Esophagus squamous epithelium (tissue), 5 donors: ENCODE results near the gene PDGFB. TPM values are rescaled to one million over a fixed set of nuclear protein-coding genes. Genes with fewer than 3 reads are reported as not detected.
A peak's percentile ranks its signal among the peaks of the same experiment; 100 is the strongest.

Experiments used
- DNase-seq: peaks from one replicate; lab custom pipeline; 2025; lab: John Stamatoyannopoulos, UW
- H3K27ac ChIP-seq, 4 donors: fragments of 200-600 bp; sonication (generic); one replicate each; pipeline ENCODE4 v1.5.1; 2016 to 2019; ENCODE audit warnings: mild to moderate bottlenecking in 1 of 4
- H3K27me3 ChIP-seq, 4 donors: fragments of 200-600 bp; sonication (generic); 1 replicate in 3 of 4; 2 replicates in 1 of 4; pipeline versions ENCODE4 v1.5.1 to v1.6.0; 2017 to 2021; ENCODE audit warnings: antibody characterized with exemption in 1 of 4
- H3K36me3 ChIP-seq, 3 donors: fragments of 200-600 bp; sonication (generic); one replicate each; pipeline ENCODE4 v1.5.1; 2016 to 2019
- H3K4me1 ChIP-seq, 3 donors: fragments of 200-600 bp; sonication (generic); one replicate each; pipeline ENCODE4 v1.5.1; 2017 to 2019
- H3K4me3 ChIP-seq, 4 donors: fragments of 200-600 bp; sonication (generic); 1 replicate in 3 of 4; 2 replicates in 1 of 4; pipeline ENCODE4 v1.5.1; 2016 to 2019; ENCODE audit warnings: mild to moderate bottlenecking in 2 of 4, moderate library complexity in 1 of 4
- H3K9me3 ChIP-seq, 3 donors: fragments of 200-600 bp; sonication (generic); one replicate each; pipeline ENCODE4 v1.5.1; 2016 to 2019
- POLR2A ChIP-seq, 4 donors: fragments of 450-650 bp; IDR thresholded peaks; one replicate each; pipeline ENCODE4 v1.6.1; 2017; ENCODE audit warnings: antibody characterized with exemption in 4 of 4, mild to moderate bottlenecking in 4 of 4, moderate library complexity in 3 of 4
- WGBS, 2 donors: methylation state at CpG; one replicate each; pipeline ENCODE4 v1.1.5; 2018; 5-methylcytosine and 5-hydroxymethylcytosine counted together
- intact Hi-C: fragments of 100-400 bp; cut with DNase I; formaldehyde crosslinking; loops from one replicate; pipeline ENCODE4 v1.15.0; 2022
- total RNA-seq, 4 donors: library from RNA; depleted of rRNA; stranded (reverse); fragments of >200 nt; gene quantifications; one replicate each; pipeline ENCODE4 v1.1.0, GENCODE V29; 2016
- TF ChIP-seq, protein P1 (sequence below), 6 experiments: fragments of 450-650 bp in 4 of 6; fragments of 200-600 bp in 2 of 6; sonication (generic) in 2 of 6; IDR thresholded peaks; one replicate each; pipeline ENCODE4 v1.5.1; 2016 to 2019; ENCODE audit warnings: antibody characterized with exemption in 6 of 6, mild to moderate bottlenecking in 4 of 6, moderate library complexity in 4 of 6
- donor health status: DM: yes; HTN: yes; CAD: no.

The PDGFB gene
- 1 to 10 TPM; 1.2 to 6.3 (median 3.7) TPM for total RNA-seq

- Histone ChIP-seq H3K4me1 (peaks cover 38 to 66% (median 54%) of the 10 kb centered on the region in 3 donors), H3K36me3 (no peaks in the 10 kb centered on the region), H3K9me3 (no peaks in the 10 kb centered on the region), H3K4me3 (peak within 1 kb of the TSS; percentile 41 to 73 (median 52)), H3K27me3 (peaks cover 0 to 86% (median 3%) of the 10 kb centered on the region in 4 donors), H3K27ac (peak within 1 kb of the TSS; percentile 72 to 88 (median 79))
- WGBS, 2 donors = 2 to 3% methylated on average over 7 to 21 of the region's 68 CpGs
- TF ChIP-seq, protein P1, sequence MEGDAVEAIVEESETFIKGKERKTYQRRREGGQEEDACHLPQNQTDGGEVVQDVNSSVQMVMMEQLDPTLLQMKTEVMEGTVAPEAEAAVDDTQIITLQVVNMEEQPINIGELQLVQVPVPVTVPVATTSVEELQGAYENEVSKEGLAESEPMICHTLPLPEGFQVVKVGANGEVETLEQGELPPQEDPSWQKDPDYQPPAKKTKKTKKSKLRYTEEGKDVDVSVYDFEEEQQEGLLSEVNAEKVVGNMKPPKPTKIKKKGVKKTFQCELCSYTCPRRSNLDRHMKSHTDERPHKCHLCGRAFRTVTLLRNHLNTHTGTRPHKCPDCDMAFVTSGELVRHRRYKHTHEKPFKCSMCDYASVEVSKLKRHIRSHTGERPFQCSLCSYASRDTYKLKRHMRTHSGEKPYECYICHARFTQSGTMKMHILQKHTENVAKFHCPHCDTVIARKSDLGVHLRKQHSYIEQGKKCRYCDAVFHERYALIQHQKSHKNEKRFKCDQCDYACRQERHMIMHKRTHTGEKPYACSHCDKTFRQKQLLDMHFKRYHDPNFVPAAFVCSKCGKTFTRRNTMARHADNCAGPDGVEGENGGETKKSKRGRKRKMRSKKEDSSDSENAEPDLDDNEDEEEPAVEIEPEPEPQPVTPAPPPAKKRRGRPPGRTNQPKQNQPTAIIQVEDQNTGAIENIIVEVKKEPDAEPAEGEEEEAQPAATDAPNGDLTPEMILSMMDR (IDR thresholded peaks at IDR 0.05) = no peak
- peak in 2 of 4 donors; percentile 50 to 54 for TF ChIP-seq POLR2A (IDR thresholded peaks at IDR 0.05)
- intact Hi-C loops = no loop called here
- DNase-seq = no peak
These were observed at the start of gene PDGFB for GRCh38 chr22:39244496-39245129. Gene PDGFB (minus strand): TSS chr22:39244982. CDS start chr22:39243963, 1,019 bp downstream.

GRCh38 chr22:39293766-39294368 is 49.1 kb upstream of the PDGFB start:
- WGBS, 2 donors = 65 to 72% methylated on average over 10 to 13 of the region's 15 CpGs
- DNase-seq = no peak
- Histone ChIP-seq H3K9me3 (no peaks in the 10 kb centered on the region), H3K27ac (no peak overlapping the region), H3K4me1 (peaks cover 34 to 67% (median 40%) of the 10 kb centered on the region in 3 donors), H3K4me3 (no peak overlapping the region), H3K36me3 (no peaks in the 10 kb centered on the region), H3K27me3 (peaks cover 0 to 7% (median 0%) of the 10 kb centered on the region in 4 donors)
- intact Hi-C loops = no loop called here
- TF ChIP-seq POLR2A (IDR thresholded peaks at IDR 0.05) = no peak
- TF ChIP-seq, protein P1 (IDR thresholded peaks at IDR 0.05) = no peak

DNA sequence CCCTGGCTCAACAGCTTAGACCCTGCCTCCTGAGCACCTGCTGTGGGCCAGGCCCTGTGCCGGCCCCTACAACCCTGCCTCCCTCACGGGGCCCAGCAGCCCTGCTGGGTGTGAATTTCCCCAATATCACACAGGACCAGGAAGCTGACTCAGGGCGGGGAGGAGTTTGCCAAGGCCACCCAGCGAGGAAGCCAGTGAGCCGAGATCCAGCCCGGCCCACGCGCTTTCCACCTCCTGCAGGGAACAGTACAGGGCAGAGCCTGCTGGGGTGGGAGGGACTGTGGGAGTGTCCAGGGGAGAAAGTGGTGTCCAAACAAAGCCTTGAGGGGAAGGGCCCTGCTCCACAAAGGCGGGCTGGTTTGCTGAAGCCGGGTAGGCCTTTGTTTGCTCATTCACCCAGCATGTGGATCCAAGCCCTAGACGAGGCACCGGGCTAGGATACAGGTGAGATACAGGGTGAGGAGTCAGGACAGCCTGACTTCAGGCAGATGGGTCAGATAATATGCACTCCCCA is 47.8 kb upstream of the PDGFB start:
- H3K27me3 ChIP-seq = peaks cover 0 to 7% (median 0%) of the 10 kb centered on the region in 4 donors
- no peak overlapping the region for H3K4me3 ChIP-seq
- 17 to 43% methylated on average over 2 to 4 of the region's 12 CpGs for WGBS, 2 donors
- DNase-seq = peak; percentile 35
- H3K27ac ChIP-seq = peak overlapping the region; percentile 68 to 89 (median 83)
- H3K9me3 ChIP-seq = no peaks in the 10 kb centered on the region
- intact Hi-C loops = no loop called here
- TF ChIP-seq, protein P1 (IDR thresholded peaks at IDR 0.05) = no peak
- TF ChIP-seq POLR2A (IDR thresholded peaks at IDR 0.05) = peak in 2 of 4 donors; percentile 29 to 58
- no peaks in the 10 kb centered on the region for H3K36me3 ChIP-seq
- peaks cover 34 to 56% (median 36%) of the 10 kb centered on the region in 3 donors for H3K4me1 ChIP-seq

DNA sequence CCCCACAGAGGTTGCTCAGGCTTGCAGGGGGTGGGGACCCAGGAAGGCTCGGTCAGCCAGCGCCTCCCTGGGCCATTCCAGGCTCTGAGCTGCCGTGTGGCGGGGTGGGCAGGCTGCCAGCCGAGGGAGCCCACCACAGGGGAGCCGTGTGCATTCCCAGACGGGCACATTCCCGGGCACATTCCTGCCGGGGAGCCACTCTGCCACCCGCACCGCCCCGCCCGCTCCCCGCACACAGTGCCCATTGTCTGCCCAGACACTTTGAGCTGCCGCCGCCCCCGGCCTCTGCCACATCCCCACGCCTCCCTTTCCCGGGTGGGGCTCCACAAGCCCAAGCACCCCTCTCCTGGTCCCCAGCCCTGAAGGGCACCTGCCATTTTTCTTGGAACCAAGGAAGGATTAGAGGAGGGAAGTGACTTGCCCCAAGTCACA is 47.3 kb upstream of the PDGFB start:
- peaks cover 30 to 55% (median 30%) of the 10 kb centered on the region in 3 donors for H3K4me1 ChIP-seq
- H3K27ac ChIP-seq = peak overlapping the region; percentile 68 to 89 (median 83)
- TF ChIP-seq, protein P1 (IDR thresholded peaks at IDR 0.05) = no peak
- no peak for TF ChIP-seq POLR2A (IDR thresholded peaks at IDR 0.05)
- no peak for DNase-seq
- 40 to 79% methylated on average over 1 to 5 of the region's 19 CpGs for WGBS, 2 donors
- peaks cover 0 to 6% (median 0%) of the 10 kb centered on the region in 4 donors for H3K27me3 ChIP-seq
- intact Hi-C loops = no loop called here
- no peak overlapping the region for H3K4me3 ChIP-seq
- H3K9me3 ChIP-seq = no peaks in the 10 kb centered on the region
- H3K36me3 ChIP-seq = no peaks in the 10 kb centered on the region

DNA sequence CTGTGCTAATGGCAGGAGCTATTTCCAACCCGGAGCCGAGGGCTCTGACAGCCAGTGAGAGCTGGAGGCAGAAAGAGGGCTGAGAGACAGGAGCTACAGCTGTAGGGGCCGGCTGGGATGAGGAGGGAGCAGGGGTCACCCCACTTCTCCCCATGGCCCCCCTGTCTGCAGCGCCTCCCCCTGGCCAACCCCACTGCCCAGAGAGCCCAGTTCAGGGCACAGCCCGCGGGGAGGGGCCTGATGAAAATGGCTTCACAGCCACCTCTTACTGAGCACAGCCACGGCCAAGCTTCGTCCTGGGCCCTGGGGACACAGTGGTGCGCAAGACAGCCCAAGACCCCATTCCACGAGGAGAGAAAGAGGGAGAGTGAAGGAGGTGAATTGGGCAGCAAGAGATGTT is 46.7 kb upstream of the PDGFB start:
- Histone ChIP-seq H3K4me1 (peaks cover 26 to 53% (median 27%) of the 10 kb centered on the region in 3 donors), H3K27me3 (peaks cover 0 to 1% (median 0%) of the 10 kb centered on the region in 4 donors), H3K36me3 (no peaks in the 10 kb centered on the region), H3K9me3 (no peaks in the 10 kb centered on the region), H3K4me3 (no peak overlapping the region), H3K27ac (peak overlapping the region; percentile 68 to 89 (median 83))
- intact Hi-C loops = no loop called here
- no peak for TF ChIP-seq POLR2A (IDR thresholded peaks at IDR 0.05)
- TF ChIP-seq, protein P1 (IDR thresholded peaks at IDR 0.05) = no peak
- DNase-seq = no peak
- 84 to 90% methylated on average over 8 of the region's 10 CpGs for WGBS, 2 donors
